Gastrocnemius medialis (tissue), 4 donors: Measurements from ENCODE around the gene APOL3. TPM values are rescaled to one million over a fixed set of nuclear protein-coding genes. Genes with fewer than 3 reads are reported as not detected.
A peak's percentile ranks its signal among the peaks of the same experiment; 100 is the strongest.

ENCODE experiments used
- ATAC-seq, 2 donors: fragments of 150-250 bp; one replicate each; pipeline ENCODE4 v1.9.1; 2016
- DNase-seq, 2 donors: peaks; one replicate each; pipeline ENCODE4 v3.0.0-alpha.2; 2019
- H3K27ac ChIP-seq, 4 donors: fragments of 200-600 bp; sonication (generic); 1 replicate in 1 of 4; 2 replicates in 3 of 4; pipeline ENCODE4 v1.5.1; 2016 to 2018; ENCODE audit warnings: mild to moderate bottlenecking in 2 of 4, moderate library complexity in 1 of 4
- H3K27me3 ChIP-seq, 3 donors: fragments of 200-600 bp; sonication (generic) in 2 of 3; 1 replicate in 1 of 3; 2 replicates in 2 of 3; pipeline versions ENCODE4 v1.5.1 to v1.6.0; 2016 to 2019; ENCODE audit warnings: mild to moderate bottlenecking in 1 of 3, moderate library complexity in 1 of 3
- H3K36me3 ChIP-seq, 2 donors: fragments of 200-600 bp; sonication (generic) in 1 of 2; one replicate each; pipeline ENCODE4 v1.5.1; 2017 to 2018
- H3K4me1 ChIP-seq, 2 donors: fragments of 200-600 bp; sonication (generic) in 1 of 2; one replicate each; pipeline ENCODE4 v1.5.1; 2016 to 2017; ENCODE audit warnings: mild to moderate bottlenecking in 2 of 2
- H3K4me3 ChIP-seq, 4 donors: fragments of 200-600 bp; sonication (generic) in 3 of 4; 1 replicate in 1 of 4; 2 replicates in 3 of 4; pipeline ENCODE4 v1.5.1; 2016 to 2019; ENCODE audit warnings: mild to moderate bottlenecking in 2 of 4
- H3K9me3 ChIP-seq, 3 donors: fragments of 200-600 bp; sonication (generic) in 2 of 3; 1 replicate in 1 of 3; 2 replicates in 2 of 3; pipeline ENCODE4 v1.5.1; 2016 to 2019
- POLR2A ChIP-seq, 2 donors: fragments of 450-650 bp; IDR thresholded peaks; one replicate each; pipeline ENCODE4 v1.6.1; 2017; ENCODE audit warnings: antibody characterized with exemption in 2 of 2, mild to moderate bottlenecking in 2 of 2, moderate library complexity in 2 of 2
- in situ Hi-C, 4 donors: fragments of 200-750 bp; cut with MboI; loops; one replicate each; pipeline versions ENCODE4 v1.15.0 to v1.8.0; 2017; ENCODE audit warnings: low sequenced_read_pairs in 4 of 4
- intact Hi-C: fragments of 100-400 bp; cut with DNase I; formaldehyde crosslinking; loops from one replicate; pipeline ENCODE4 v1.15.1; 2023; ENCODE audit warnings: low total_unique reads
- total RNA-seq, 4 donors: library from RNA; depleted of rRNA; stranded (reverse); fragments of >200 nt; gene quantifications; one replicate each; pipeline versions ENCODE4 v1.1.0 to v1.2.3, GENCODE V29; 2016
- TF ChIP-seq, protein P1 (sequence below), 5 experiments: fragments of 450-650 bp in 3 of 5; fragments of 200-600 bp in 2 of 5; sonication (generic) in 2 of 5; IDR thresholded peaks in 4 of 5; conservative IDR thresholded peaks in 1 of 5; 1 replicate in 4 of 5; 2 replicates in 1 of 5; pipeline ENCODE4 v1.5.1; 2016 to 2019; ENCODE audit warnings: antibody characterized with exemption in 5 of 5, mild to moderate bottlenecking in 3 of 5, moderate library complexity in 3 of 5

The APOL3 gene
- total RNA-seq, 4 donors from 2014 or later, result 16.6 to 23.4 (median 19.3) TPM

DNA sequence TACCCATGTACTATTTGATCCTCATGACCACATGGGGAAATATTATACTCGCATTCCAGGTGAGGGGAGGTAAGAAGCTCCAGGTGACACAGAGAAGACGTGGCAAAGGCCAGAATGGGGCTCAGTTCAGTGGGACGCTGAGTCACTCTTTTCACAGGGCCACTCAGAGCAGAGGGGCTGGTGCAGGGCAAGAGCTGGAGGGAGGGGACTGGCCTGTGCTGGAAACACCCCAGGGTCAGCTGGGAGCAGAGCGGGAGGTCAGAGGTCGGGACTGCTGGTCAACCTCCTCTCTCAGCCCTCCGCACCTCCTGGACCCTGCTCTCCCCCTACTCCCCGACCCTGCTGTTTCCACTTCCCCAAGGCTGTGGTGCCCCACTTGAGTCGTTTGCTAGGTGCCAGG, 12.1 kb downstream of the APOL3 start:
- DNase-seq (no peak), ATAC-seq (no peak)
- no peak for TF ChIP-seq POLR2A (IDR thresholded peaks at IDR 0.05)
- TF ChIP-seq, protein P1, sequence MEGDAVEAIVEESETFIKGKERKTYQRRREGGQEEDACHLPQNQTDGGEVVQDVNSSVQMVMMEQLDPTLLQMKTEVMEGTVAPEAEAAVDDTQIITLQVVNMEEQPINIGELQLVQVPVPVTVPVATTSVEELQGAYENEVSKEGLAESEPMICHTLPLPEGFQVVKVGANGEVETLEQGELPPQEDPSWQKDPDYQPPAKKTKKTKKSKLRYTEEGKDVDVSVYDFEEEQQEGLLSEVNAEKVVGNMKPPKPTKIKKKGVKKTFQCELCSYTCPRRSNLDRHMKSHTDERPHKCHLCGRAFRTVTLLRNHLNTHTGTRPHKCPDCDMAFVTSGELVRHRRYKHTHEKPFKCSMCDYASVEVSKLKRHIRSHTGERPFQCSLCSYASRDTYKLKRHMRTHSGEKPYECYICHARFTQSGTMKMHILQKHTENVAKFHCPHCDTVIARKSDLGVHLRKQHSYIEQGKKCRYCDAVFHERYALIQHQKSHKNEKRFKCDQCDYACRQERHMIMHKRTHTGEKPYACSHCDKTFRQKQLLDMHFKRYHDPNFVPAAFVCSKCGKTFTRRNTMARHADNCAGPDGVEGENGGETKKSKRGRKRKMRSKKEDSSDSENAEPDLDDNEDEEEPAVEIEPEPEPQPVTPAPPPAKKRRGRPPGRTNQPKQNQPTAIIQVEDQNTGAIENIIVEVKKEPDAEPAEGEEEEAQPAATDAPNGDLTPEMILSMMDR (IDR thresholded peaks at IDR 0.05 in 4 of 5, conservative IDR thresholded peaks at IDR 0.05 in 1 of 5), result no peak
- intact Hi-C loops, result loop anchor here (5.0 kb wide), 2 partner anchors 74 to 129 kb away; no protein-coding TSS in a partner anchor
- Histone ChIP-seq H3K27ac (peak overlapping the region; percentile 10 to 81 (median 48)), H3K27me3 (no peaks in the 10 kb centered on the region), H3K9me3 (no peaks in the 10 kb centered on the region), H3K36me3 (peaks cover 0 to 13% of the 10 kb centered on the region in 2 donors), H3K4me3 (no peak overlapping the region), H3K4me1 (peaks cover 18 to 42% of the 10 kb centered on the region in 2 donors)
- in situ Hi-C loops, result loop anchor here in 1 of 4 donors (10.0 kb wide), 1 partner anchor 86 kb away; the partner anchor contains the start of gene APOL2

DNA sequence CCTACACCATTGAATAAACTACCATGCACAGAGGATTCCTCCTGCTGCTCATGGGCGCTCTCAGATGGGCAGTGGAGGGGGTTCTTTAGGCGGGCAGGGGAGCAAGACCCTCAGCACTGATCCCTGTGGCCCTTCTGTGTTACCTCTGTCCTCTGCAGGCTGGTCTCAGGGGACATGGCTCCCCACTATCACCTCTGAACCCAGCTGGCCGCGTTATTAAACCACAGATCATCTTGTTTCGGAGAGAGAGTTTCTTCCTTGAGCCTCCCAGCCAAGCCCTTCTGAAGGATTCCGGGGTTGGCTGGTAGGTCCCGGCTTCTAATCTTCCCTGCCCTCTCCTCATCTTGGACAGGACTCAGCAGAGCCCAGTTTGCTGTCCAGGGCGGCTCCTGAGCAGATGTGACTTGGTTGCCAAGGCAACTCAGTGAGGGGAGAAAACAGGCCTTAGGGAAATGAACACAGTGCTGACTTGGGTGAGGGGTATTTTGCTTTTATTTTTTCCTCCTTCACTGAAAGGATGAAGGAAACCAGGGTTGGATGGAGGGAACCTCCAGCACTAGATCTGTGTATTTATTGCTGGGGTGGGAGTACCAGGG, 13.3 kb downstream of the APOL3 start:
- Histone ChIP-seq H3K4me3 (no peak overlapping the region), H3K36me3 (peaks cover 0 to 17% of the 10 kb centered on the region in 2 donors), H3K27ac (peak overlapping the region in 2 of 4 donors; percentile 28 to 42), H3K4me1 (peaks cover 12 to 35% of the 10 kb centered on the region in 2 donors), H3K9me3 (no peaks in the 10 kb centered on the region), H3K27me3 (no peaks in the 10 kb centered on the region)
- in situ Hi-C loops, result loop anchor here in 1 of 4 donors (10.0 kb wide), 1 partner anchor 88 kb away; the partner anchor contains the start of gene APOL2
- no peak for DNase-seq
- intact Hi-C loops, result loop anchor here (5.0 kb wide), 2 partner anchors 75 to 130 kb away; no protein-coding TSS in a partner anchor
- ATAC-seq, result no peak
- TF ChIP-seq POLR2A (IDR thresholded peaks at IDR 0.05), result no peak
- TF ChIP-seq, protein P1 (IDR thresholded peaks at IDR 0.05 in 4 of 5, conservative IDR thresholded peaks at IDR 0.05 in 1 of 5), result no peak

DNA sequence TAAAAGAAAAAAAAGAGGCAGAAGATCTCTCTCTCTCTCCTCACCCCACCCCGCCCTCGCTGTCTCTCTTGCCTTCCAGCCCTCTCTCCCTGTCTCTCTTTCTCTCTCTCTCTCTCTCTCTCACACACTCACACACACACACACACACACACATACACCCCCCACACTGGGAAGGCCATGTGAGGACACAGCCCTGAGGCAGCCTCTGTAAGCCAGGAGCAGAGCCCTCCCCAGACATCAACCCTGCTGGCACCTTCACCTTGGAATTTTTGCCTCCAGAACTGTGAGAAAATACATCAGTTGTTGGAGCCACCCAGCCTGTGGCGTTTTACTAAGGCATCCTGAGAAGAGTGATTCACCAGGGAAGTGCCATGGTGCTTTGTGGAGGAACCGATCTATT, 14.7 kb downstream of the APOL3 start:
- intact Hi-C loops, result loop anchor here (1.0 to 5.0 kb wide), 4 partner anchors 35 to 140 kb away; no protein-coding TSS in a partner anchor
- no peak for DNase-seq
- in situ Hi-C loops, result loop anchor here in 1 of 4 donors (10.0 kb wide), 1 partner anchor 89 kb away; the partner anchor contains the start of gene APOL2
- H3K27me3 ChIP-seq, result no peaks in the 10 kb centered on the region
- H3K36me3 ChIP-seq, result peaks cover 0 to 25% of the 10 kb centered on the region in 2 donors
- TF ChIP-seq POLR2A (IDR thresholded peaks at IDR 0.05), result no peak
- TF ChIP-seq, protein P1 (IDR thresholded peaks at IDR 0.05 in 4 of 5, conservative IDR thresholded peaks at IDR 0.05 in 1 of 5), result no peak
- ATAC-seq, result no peak
- no peak overlapping the region for H3K4me3 ChIP-seq
- H3K27ac ChIP-seq, result peak overlapping the region; percentile 18 to 54 (median 32)
- H3K9me3 ChIP-seq, result no peaks in the 10 kb centered on the region
- H3K4me1 ChIP-seq, result peaks cover 12 to 28% of the 10 kb centered on the region in 2 donors

DNA sequence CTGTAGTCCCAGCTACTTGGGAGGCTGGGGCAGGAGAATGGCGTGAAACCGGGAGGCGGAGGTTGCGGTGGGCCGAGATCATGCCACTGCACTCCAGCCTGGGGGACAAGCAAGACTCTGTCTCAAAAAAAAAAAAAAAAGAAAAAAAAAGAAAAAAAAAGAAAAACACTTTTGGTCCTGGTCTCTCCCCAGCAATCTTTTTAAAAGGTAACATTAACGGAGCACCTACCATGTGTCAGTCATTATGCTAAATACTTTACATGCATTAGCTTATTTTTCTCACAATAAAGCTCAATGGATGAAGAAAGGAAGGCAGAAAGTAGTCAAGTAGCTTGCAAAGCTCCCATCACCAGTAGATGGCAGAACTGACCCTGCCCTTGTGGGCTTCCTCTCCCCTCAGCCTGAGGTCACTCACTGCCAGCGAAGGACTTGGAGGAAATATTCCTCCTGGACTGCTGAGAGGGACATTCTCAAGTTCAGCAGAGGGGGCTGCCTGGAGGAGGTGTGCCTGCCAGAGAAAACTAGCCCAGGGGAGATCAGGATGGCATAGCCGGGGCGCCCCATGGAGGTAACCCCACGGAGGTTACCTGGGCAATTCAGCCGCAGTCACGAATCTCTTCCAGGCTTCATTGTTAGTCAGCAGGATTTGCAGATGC, 15.5 kb downstream of the APOL3 start:
- Histone ChIP-seq H3K36me3 (peaks cover 0 to 25% of the 10 kb centered on the region in 2 donors), H3K4me3 (peak overlapping the region in 1 of 4 donors; percentile 12), H3K4me1 (peaks cover 5 to 22% of the 10 kb centered on the region in 2 donors), H3K27ac (peak overlapping the region; percentile 18 to 54 (median 32)), H3K27me3 (no peaks in the 10 kb centered on the region), H3K9me3 (no peaks in the 10 kb centered on the region)
- intact Hi-C loops (loop anchor here (1.0 to 5.0 kb wide), 4 partner anchors 36 to 141 kb away; no protein-coding TSS in a partner anchor), in situ Hi-C loops (loop anchor here in 2 of 4 donors (5.0 to 10.0 kb wide), 2 partner anchors 37 to 90 kb away; partner anchors contain the start of gene APOL2 (in 1 of the 2))
- DNase-seq (peak; percentile 22 to 61), ATAC-seq (peak; percentile 68 to 95)
- no peak for TF ChIP-seq POLR2A (IDR thresholded peaks at IDR 0.05)
- TF ChIP-seq, protein P1 (IDR thresholded peaks at IDR 0.05 in 4 of 5, conservative IDR thresholded peaks at IDR 0.05 in 1 of 5), result peak; percentile 58 to 76 (median 67)
